Astrocyte of the hippocampus (primary cell): Measurements from ENCODE around the gene OR4D1.

Experiments
- DNase-seq: peaks from one replicate; pipeline ENCODE4 v3.0.0; 2011; ENCODE audit warnings: low read depth, low spot score

Gene OR4D1

GRCh38 chr17:58153671-58154070, 5.5 kb downstream of the OR4D1 start:
- no peak for DNase-seq

GRCh38 chr17:58156839-58157803, 8.9 kb downstream of the OR4D1 start:
- peak; percentile 29 for DNase-seq

GRCh38 chr17:58158181-58158580, 10.0 kb downstream of the OR4D1 start:
- DNase-seq: no peak

DNA sequence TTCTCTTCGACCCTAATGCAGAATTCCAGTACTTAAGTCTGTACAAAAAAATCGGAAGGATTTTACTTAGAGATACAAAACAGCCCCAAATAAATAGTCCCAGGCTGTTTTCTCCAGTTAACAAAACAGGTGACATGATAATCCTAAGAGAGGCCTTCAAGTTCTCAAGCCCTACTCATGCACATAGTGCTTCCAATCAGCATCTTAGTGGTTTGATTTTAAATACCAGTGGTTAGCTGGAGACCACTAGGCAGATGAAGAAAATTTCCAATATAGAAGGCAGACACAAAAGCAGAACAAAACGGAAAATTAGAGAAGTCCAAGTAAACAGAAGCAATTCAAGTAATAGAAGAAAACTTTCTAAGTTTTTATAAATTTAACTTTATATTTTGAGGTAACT, 13.4 kb downstream of the OR4D1 start:
- DNase-seq: no peak

DNA sequence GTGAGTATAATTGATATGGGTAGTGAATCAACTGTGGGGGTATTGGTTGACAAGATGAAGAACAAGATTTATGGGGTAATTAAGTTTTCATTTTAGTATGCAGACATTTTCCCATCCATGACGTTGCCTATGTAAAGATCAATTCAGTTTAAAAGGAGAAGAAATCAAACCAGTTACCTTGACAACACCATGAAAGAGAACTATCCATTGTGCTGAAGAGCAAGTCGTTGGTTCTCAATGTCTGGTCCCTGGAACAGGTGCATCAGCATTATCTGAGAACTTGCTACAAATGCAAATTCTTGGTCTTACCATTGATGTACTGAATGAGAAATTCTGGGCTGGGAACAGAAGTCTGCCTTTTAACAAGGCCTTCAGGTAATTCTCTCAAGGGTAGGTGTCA, 17.8 kb downstream of the OR4D1 start:
- no peak for DNase-seq

DNA sequence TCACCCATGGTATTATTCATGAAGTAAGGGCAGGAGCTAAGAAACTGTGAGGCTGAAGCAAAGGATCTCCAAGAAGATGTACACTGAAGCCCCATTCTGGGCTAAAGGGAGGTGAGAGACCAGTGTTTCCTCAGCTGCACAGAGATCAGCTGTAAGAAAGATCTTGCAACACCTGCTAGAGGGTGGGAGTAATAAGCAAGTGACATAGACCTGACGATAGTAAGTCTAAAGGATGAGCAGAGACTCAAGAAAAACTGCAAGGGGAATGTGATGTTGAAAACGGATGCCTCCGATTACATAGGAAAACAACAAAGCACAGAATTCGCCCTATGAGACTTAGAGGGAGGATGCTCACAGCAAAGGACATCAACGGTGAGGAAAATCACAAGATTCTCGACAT, 18.5 kb downstream of the OR4D1 start, which contains the start of gene OR4D2:
OR4D2 (plus strand) TSS at position 301 of the 400 bp plus-strand sequence. CDS start 2,674 bp downstream, outside the sequence.
- DNase-seq: no peak

- no peak for DNase-seq
Observed at GRCh38 chr17:58170622-58171021, 22.4 kb downstream of the OR4D1 start.

DNA sequence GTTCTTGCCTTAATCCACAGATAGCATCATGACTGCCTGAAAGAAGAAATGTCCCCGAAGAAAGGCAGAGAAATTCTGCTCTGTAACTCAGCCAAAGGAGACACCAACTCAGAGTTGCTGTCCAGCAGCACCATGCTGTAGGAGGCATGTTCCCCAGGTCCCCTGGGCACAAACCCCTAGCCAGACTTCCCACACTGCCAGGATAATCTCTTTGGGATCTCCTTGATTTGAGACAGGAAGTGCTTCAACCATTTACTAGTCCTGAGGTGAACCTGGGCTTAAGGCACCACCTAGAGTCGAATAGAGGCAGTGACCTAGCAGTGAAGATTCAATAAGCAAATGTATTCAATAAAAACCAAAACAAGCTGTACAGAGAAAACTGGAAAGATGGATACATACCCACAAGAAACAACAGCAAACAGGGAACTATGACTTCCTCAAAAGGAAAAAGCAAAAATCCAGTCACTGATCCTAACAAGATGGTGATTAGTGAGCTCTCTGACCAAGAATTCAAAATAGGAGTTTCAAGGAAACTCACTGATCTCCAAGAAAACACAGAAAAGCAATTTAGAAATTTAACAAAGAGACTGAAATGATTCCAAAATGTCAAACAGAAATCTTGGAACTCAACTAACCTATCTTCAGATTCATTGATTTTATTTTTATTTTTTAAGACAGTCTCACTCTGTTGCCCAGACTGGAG, 24.3 kb downstream of the OR4D1 start:
- peak; percentile 5 for DNase-seq

DNA sequence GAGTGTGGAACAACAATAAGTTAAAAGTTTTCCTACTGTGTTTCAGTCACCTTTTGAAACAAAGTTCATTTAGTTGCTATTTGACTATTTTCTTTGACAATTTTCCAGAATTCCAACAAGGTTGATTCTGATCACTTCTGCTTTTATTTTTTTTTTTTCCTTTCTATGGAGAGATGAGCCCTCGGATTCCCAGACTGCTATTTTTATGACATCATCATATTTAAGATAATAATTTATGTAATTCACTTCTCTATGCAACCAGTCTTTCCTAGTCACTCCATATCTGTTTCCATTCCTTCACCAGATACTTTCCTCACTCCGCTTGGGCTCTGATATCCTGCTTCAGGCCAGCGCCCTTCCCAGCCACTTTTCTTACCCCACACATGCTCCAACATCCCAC, 26.7 kb downstream of the OR4D1 start:
- no peak for DNase-seq

DNA sequence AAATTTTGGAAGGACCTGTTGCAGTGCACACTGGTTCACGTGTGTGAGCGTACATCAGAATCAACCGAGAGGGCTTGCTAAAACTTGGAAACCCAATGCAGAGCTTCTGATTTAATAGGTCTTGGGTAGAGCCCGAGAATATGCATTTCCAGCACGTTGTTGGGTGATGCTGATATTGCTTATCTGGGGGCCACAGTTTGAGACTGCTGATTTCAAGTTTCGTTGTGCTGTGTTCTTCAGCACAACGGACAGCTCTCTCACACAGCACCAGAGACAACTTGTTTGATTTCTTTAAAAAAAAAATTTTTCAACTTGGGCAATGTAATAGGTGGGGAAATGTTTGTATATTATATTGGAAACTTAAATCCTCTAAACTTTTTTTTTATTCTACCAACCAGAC, 28.0 kb downstream of the OR4D1 start:
- peak; percentile 46 for DNase-seq

- DNase-seq: no peak
Observed at GRCh38 chr17:58181796-58182195, 33.6 kb downstream of the OR4D1 start.

DNA sequence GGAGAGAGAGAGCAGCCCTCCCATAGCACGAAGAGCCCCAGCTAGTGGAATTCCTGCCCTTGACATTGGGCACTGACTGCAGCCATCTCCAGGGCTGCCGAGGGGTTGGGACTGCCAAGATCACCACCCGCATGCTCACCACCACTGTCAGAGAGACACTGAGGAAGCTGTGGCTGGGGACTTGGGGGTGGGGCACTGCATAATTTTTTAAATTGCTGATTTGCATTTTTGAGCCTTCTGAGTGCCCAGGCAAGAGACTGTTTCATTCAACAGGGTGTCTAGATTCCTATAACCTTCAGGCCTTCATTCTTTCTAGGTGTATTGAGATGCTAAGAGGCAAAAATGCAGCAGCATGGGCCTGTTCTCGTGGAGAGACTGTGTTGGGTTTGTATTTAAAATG, 35.3 kb downstream of the OR4D1 start:
- no peak for DNase-seq

- peak; percentile 64 for DNase-seq
Observed at GRCh38 chr17:58184308-58184985, 36.3 kb downstream of the OR4D1 start.

DNA sequence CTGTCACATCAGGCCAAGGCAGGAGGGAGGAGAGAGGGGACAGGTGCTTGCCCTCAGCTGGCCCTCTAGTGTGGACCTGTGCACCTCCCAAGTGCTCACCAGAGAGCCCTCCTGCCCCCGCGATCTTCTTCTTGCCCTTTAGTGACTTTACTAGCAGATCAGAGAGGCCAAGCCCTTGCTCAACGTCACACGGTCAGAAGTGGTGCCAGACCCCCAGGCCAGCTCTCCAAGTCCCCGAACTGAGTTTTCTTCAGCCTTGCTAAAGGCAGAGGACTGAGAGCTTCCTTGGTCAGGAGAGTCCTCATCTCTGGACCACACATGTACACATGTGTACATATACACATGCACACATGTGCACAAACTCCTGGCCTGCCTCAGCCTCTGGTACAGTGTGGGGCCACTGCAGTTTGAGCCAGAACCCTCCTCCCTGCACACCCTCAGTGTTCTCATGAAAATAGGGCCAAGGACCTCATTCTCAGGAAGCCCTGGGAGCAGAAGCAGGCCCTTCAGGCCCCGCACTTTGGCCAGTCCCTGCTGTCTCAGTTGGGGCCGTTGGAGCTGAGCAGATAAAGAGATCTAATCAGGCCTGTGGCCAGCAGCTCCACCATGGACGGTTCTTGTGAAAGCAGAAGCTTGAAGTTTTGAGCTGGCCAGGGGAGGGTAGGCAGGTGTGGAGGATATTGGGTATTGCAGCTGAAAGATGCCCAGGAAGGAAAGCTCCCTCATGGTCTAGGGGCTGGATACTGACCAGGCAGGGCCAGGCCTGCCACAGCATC, 37.0 kb downstream of the OR4D1 start:
- DNase-seq: no peak

GRCh38 chr17:58186591-58186990, 38.4 kb downstream of the OR4D1 start:
- DNase-seq: no peak

- DNase-seq: no peak
Observed at GRCh38 chr17:58187063-58187462, 38.9 kb downstream of the OR4D1 start.

DNA sequence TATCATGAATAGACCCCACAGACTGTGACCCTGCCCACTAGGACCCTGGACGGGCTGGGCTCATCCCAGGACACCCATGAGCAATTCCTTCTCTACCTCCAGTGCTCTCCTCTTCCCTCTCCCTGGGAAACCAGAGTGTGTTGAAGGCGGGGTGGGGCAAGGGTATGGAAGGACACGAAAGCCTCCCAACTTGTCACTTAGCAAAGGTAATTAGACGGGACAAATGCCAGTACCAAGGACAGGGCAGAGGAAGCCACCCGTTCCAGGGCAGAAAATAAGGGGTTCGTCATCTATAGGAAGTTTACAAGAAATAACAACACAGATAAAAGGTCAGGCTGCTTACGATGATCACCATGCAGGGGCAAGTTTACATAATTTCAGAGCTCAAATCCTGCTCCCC, 39.5 kb downstream of the OR4D1 start:
- DNase-seq: no peak

- peak; percentile 95 for DNase-seq
Observed at GRCh38 chr17:58189436-58190146, 41.4 kb downstream of the OR4D1 start.

DNA sequence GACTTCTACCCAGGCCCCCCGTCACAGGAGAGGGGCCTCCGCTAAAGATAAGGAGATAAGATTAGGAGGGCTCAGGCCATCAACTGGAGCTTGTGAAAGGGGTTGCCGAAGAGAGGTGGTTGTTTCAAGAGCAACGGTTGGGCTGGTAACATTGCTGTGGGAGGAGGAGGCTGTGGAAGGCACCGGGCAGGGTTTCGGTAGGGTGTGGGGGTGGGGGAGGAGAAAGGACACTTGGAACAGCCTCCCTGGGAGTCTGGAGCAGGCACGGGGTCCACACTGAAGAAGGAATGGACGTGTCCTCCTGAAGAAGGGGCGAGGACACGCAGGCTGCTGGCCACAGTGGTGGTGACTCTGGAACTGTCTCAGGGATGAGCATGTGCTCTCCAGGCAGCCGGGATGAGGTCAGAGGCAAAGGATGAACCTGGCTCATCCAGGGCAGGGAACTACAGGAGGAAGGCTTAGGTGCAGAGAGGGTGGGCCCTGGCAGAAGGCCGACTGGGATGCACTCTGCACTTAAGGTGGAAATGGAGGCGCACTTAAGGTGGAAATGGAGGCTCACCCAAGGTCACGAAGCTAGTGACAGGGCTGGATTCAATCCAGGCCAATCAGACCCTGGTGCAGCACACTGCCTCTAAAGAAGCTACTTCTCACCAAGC, 43.2 kb downstream of the OR4D1 start:
- DNase-seq: no peak

GRCh38 chr17:58192612-58193011, 44.4 kb downstream of the OR4D1 start, which contains the start of gene EPX:
Gene EPX, plus strand, starts transcription at chr17:58192726. Its CDS starts 121 bp downstream, at chr17:58192847.
- DNase-seq: no peak
